GM21447 (cell line): Measurements from ENCODE around the gene RCC1.
"Not testable (repeated sequence)": the region's sequence is repeated elsewhere in the genome, so short reads cannot be mapped to it uniquely, and the experiment has no call there.

Experiments
- ATAC-seq: cut with Tn5 transposase; IDR thresholded peaks from one replicate; pipeline ENCODE4 v1.9.1; 2021; ENCODE audit not compliant: unreplicated experiment

Gene RCC1

GRCh38 chr1:28541414-28542015 lies 35.7 kb downstream of the RCC1 start:
- ATAC-seq = not testable (repeated sequence)

- ATAC-seq = no peak
Observed at GRCh38 chr1:28545246-28545628, 39.4 kb downstream of the RCC1 start.

GRCh38 chr1:28548318-28548717 lies 42.5 kb downstream of the RCC1 start:
- ATAC-seq = no peak

GRCh38 chr1:28551381-28551780 lies 45.5 kb downstream of the RCC1 start:
- no peak for ATAC-seq

GRCh38 chr1:28552758-28553663 lies 47.2 kb downstream of the RCC1 start, which contains the start of gene TRNAU1AP:
Gene TRNAU1AP, plus strand, starts transcription at chr1:28553085. Its CDS starts 26 bp downstream, at chr1:28553111.
- peak; percentile 90 for ATAC-seq

- no peak for ATAC-seq
Observed at GRCh38 chr1:28560886-28561285, 55.0 kb downstream of the RCC1 start.

- no peak for ATAC-seq
Observed at GRCh38 chr1:28564310-28564709, 58.5 kb downstream of the RCC1 start.

GRCh38 chr1:28565040-28565439 lies 59.2 kb downstream of the RCC1 start:
- no peak for ATAC-seq

- no peak for ATAC-seq
Observed at GRCh38 chr1:28565726-28566125, 59.9 kb downstream of the RCC1 start.

GRCh38 chr1:28566931-28567330 lies 61.1 kb downstream of the RCC1 start:
- ATAC-seq = no peak

GRCh38 chr1:28571911-28572310 lies 66.1 kb downstream of the RCC1 start:
- ATAC-seq = no peak

- ATAC-seq = not testable (repeated sequence)
Observed at GRCh38 chr1:28572891-28573290, 67.0 kb downstream of the RCC1 start.

- no peak for ATAC-seq
Observed at GRCh38 chr1:28573564-28573963, 67.7 kb downstream of the RCC1 start.

GRCh38 chr1:28577052-28577678 lies 71.3 kb downstream of the RCC1 start:
- no peak for ATAC-seq

GRCh38 chr1:28577738-28578536 lies 72.1 kb downstream of the RCC1 start:
- ATAC-seq = no peak

- no peak for ATAC-seq
Observed at GRCh38 chr1:28578696-28579218, 72.9 kb downstream of the RCC1 start.

GRCh38 chr1:28579401-28579800 lies 73.6 kb downstream of the RCC1 start:
- no peak for ATAC-seq

GRCh38 chr1:28580722-28581530 lies 75.1 kb downstream of the RCC1 start:
- peak; percentile 14 for ATAC-seq

GRCh38 chr1:28581531-28582247 lies 75.8 kb downstream of the RCC1 start:
- ATAC-seq = peak; percentile 66
